Loucy (cell line): ENCODE measurements around the gene PDE11A.

Experiments
- H2AFZ ChIP-seq: fragments of 200-600 bp; sonication (generic); 2 replicates; pipeline ENCODE4 v1.6.0; 2016; ENCODE audit warnings: antibody characterized with exemption, mild to moderate bottlenecking, low read length, moderate library complexity
- H3F3A ChIP-seq: fragments of 200-600 bp; 2 replicates; pipeline ENCODE4 v1.6.0; 2016; ENCODE audit warnings: antibody characterized with exemption, low read depth, mild to moderate bottlenecking
- H3K27me3 ChIP-seq: fragments of 200-600 bp; sonication (generic); 2 replicates; pipeline ENCODE4 v1.6.1; 2014; ENCODE audit warnings: low read length, mild to moderate bottlenecking; ENCODE audit not compliant: insufficient read depth, poor library complexity, severe bottlenecking
- H3K36me3 ChIP-seq: fragments of 200-600 bp; sonication (generic); 2 replicates; pipeline ENCODE4 v1.6.1; 2016; ENCODE audit warnings: low read length; ENCODE audit not compliant: insufficient read depth
- H3K4me1 ChIP-seq: fragments of 200-600 bp; sonication (generic); 2 replicates; pipeline ENCODE4 v1.5.1; 2014; ENCODE audit warnings: low read length, mild to moderate bottlenecking; ENCODE audit not compliant: insufficient read depth, poor library complexity, severe bottlenecking
- H3K4me2 ChIP-seq: fragments of 200-600 bp; sonication (generic); 2 replicates; pipeline ENCODE4 v1.6.0; 2014; ENCODE audit warnings: antibody characterized with exemption, low read length, low read depth, mild to moderate bottlenecking; ENCODE audit not compliant: poor library complexity, severe bottlenecking
- H3K4me3 ChIP-seq: fragments of 200-600 bp; sonication (generic); 2 replicates; pipeline ENCODE4 v1.5.1; 2014; ENCODE audit warnings: low read length, mild to moderate bottlenecking, mixed read lengths; ENCODE audit not compliant: poor library complexity, severe bottlenecking
- H3K79me2 ChIP-seq: fragments of 200-600 bp; sonication (generic); 2 replicates; pipeline ENCODE4 v1.6.1; 2014; ENCODE audit warnings: low read length; ENCODE audit not compliant: insufficient read depth
- H3K9ac ChIP-seq: fragments of 200-600 bp; sonication (generic); 2 replicates; pipeline ENCODE4 v1.6.0; 2014; ENCODE audit warnings: mild to moderate bottlenecking, low read depth, low read length, moderate library complexity; ENCODE audit not compliant: poor library complexity, severe bottlenecking
- H3K9me2 ChIP-seq: fragments of 200-600 bp; sonication (generic); replicated peaks from 2 replicates; pipeline ENCODE4 v1.6.1; 2016; ENCODE audit warnings: low read depth, low read length, mixed read lengths
- H3K9me3 ChIP-seq: fragments of 200-600 bp; sonication (generic); 2 replicates; pipeline ENCODE4 v1.6.1; 2014; ENCODE audit warnings: mild to moderate bottlenecking, antibody characterized with exemption, low read length, low read depth; ENCODE audit not compliant: insufficient read depth
- H4K20me1 ChIP-seq: fragments of 200-600 bp; sonication (generic); 2 replicates; pipeline ENCODE4 v1.6.0; 2014; ENCODE audit warnings: antibody characterized with exemption, low read length, mild to moderate bottlenecking; ENCODE audit not compliant: insufficient read depth, poor library complexity, severe bottlenecking
- EZH2phosphoT487 ChIP-seq: fragments of 200-600 bp; IDR thresholded peaks from 2 replicates; pipeline ENCODE4 v1.6.1; 2018; ENCODE audit warnings: antibody characterized with exemption, mild to moderate bottlenecking, moderate library complexity, borderline replicate concordance
- TF ChIP-seq, protein P1 (sequence below): fragments of 200-600 bp; sonication (generic); conservative IDR thresholded peaks from 2 replicates; pipeline ENCODE4 v1.5.1; 2014; ENCODE audit warnings: mild to moderate bottlenecking, antibody characterized with exemption, low read length

PDE11A gene

GRCh38 chr2:177636672-177637071 is 435.9 kb downstream of the PDE11A start:
- Histone ChIP-seq H3K4me1 (peaks cover 49% of the 10 kb centered on the region), H3K9me2 (no peaks in the 10 kb centered on the region), H3K4me3 (no peak overlapping the region), H3K9ac (no peak overlapping the region), H3K27me3 (no peaks in the 10 kb centered on the region), H3K36me3 (no peaks in the 10 kb centered on the region), H3K9me3 (no peaks in the 10 kb centered on the region), H3K79me2 (no peaks in the 10 kb centered on the region), H4K20me1 (no peaks in the 10 kb centered on the region), H3F3A (no peaks in the 10 kb centered on the region), H3K4me2 (no peak overlapping the region), H2AFZ (no peak overlapping the region; the same call in 1 of the 2 replicates)
- TF ChIP-seq EZH2phosphoT487 = no peak
- TF ChIP-seq, protein P1, sequence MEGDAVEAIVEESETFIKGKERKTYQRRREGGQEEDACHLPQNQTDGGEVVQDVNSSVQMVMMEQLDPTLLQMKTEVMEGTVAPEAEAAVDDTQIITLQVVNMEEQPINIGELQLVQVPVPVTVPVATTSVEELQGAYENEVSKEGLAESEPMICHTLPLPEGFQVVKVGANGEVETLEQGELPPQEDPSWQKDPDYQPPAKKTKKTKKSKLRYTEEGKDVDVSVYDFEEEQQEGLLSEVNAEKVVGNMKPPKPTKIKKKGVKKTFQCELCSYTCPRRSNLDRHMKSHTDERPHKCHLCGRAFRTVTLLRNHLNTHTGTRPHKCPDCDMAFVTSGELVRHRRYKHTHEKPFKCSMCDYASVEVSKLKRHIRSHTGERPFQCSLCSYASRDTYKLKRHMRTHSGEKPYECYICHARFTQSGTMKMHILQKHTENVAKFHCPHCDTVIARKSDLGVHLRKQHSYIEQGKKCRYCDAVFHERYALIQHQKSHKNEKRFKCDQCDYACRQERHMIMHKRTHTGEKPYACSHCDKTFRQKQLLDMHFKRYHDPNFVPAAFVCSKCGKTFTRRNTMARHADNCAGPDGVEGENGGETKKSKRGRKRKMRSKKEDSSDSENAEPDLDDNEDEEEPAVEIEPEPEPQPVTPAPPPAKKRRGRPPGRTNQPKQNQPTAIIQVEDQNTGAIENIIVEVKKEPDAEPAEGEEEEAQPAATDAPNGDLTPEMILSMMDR = peak; percentile 51

DNA sequence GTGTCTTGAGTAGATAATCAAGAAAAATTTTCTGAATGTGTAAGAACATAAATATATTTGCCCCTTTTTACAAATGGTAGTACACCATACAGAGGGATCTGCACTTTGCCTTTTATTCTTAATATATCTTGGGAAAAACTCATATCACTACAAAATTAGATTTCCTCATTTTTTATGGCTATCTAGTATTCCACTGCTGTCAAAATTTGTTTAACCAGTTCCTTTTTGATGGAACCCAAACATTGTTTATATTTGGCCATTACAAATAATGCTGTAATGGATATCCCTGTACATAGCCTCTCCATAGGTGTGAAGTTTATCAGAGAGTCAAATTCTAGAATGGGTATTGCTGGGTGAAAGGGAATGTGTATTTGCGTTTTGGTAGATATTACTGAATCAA is 436.9 kb downstream of the PDE11A start:
- Histone ChIP-seq H3K79me2 (no peaks in the 10 kb centered on the region), H3K4me3 (no peak overlapping the region), H3F3A (no peaks in the 10 kb centered on the region), H3K4me2 (peak overlapping the region; percentile 73), H3K27me3 (no peaks in the 10 kb centered on the region), H3K4me1 (peaks cover 49% of the 10 kb centered on the region), H4K20me1 (no peaks in the 10 kb centered on the region), H3K9ac (no peak overlapping the region), H3K9me2 (no peaks in the 10 kb centered on the region), H3K36me3 (no peaks in the 10 kb centered on the region), H2AFZ (no peak overlapping the region), H3K9me3 (no peaks in the 10 kb centered on the region)
- TF ChIP-seq, protein P1 = no peak
- no peak for TF ChIP-seq EZH2phosphoT487

- Histone ChIP-seq H2AFZ (peak overlapping the region; percentile 75), H3K4me1 (peaks cover 50% of the 10 kb centered on the region), H3K4me3 (peak overlapping the region; percentile 69), H3K9ac (peak overlapping the region; percentile 76), H3K9me2 (no peaks in the 10 kb centered on the region), H3K79me2 (no peaks in the 10 kb centered on the region), H4K20me1 (no peaks in the 10 kb centered on the region), H3K27me3 (no peaks in the 10 kb centered on the region), H3K4me2 (peak overlapping the region; percentile 73), H3K9me3 (no peaks in the 10 kb centered on the region), H3K36me3 (no peaks in the 10 kb centered on the region), H3F3A (no peaks in the 10 kb centered on the region)
- TF ChIP-seq, protein P1 = no peak
- no peak for TF ChIP-seq EZH2phosphoT487
These were observed 438.7 kb downstream of the PDE11A start for GRCh38 chr2:177633910-177634294.
